IPS-NIHi11 (cell line): ENCODE data around the gene NOL8.
A peak's percentile ranks its signal among the peaks of the same experiment; 100 is the strongest.

Source experiments
- DNase-seq: peaks from one replicate; pipeline ENCODE4 v3.0.0; 2012; ENCODE audit warnings: mixed read lengths, low spot score

NOL8 gene

DNA sequence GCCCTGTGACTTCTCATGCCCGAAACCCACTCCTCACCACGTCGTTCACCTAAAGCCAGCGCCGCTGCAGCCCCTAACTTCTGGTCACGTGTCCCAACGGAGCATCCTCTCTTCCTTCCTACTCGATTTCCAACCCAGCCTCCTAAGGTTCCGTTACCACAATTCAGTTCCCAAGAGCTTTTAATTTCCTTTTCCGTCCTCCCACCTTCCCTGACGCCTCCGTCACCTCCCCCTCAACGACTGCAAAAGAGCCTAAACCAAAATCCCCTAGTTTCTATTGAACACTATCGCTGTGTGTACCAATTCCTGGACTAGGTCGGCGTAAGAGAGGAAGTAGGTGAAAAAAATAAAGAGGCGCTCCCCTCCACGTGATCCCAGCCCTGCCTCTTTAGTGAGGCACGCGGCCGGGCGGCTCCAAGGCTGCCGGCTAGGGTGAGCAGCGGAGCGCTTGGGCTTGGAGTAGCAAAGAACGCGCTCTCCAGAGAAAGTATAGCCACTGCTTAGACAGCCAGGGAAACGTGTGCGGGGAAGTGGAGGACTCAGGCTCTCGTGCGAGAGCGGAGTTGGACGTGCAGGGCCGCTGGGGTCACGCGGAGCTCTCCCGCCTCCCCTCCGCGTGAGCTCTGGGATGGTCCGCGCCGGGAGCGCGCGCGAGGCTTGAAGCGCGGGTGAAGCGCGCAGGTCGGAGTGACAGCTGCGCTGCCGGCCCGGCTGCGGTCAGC, at the start of gene NOL8, which contains the start of gene CENPP:
Gene NOL8, minus strand, starts transcription at position 82 of the 722 bp plus-strand sequence. CDS start 1,189 bp downstream, outside the sequence.
Gene CENPP, plus strand, starts transcription at position 685 of the 722 bp plus-strand sequence.
- DNase-seq, result peak; percentile 89

DNA sequence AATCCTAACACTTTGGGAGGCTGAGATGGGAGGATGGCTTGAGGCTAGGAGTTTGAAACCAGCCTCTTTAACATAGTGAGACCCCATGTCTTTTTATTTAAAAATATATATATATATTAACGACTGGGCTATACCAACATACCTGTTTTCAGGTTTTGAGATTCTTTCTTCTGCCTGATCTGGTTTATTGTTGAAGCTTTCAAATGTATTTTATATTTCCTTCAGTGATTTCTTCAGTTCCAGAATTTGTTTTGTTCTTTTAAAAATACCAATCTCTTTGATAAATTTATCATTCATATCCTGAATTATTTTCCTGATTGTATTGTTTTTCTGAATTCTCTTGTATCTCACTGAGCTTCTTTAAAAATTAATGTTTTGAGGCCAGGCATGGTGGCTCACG, 48.0 kb upstream of the NOL8 start:
- no peak for DNase-seq

DNA sequence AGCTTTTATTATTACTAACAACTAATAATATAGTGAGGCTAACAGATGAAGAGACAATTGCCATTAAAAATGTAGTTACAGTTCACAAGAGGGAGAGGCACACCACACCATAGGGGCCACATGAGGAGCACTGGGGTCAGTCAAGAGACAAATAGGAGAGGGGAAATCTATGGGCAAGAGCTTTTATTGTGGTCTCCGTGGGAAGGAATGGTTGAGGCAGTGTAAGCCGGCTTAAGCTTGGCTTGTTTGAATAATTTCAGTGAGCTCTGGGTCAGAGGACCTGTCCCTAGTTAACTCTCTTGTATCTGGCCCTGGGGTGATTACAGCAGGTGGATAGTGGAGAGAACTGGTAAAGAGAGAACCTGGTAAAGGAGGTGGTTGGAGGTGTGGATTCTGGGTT, 43.9 kb upstream of the NOL8 start:
- no peak for DNase-seq

DNA sequence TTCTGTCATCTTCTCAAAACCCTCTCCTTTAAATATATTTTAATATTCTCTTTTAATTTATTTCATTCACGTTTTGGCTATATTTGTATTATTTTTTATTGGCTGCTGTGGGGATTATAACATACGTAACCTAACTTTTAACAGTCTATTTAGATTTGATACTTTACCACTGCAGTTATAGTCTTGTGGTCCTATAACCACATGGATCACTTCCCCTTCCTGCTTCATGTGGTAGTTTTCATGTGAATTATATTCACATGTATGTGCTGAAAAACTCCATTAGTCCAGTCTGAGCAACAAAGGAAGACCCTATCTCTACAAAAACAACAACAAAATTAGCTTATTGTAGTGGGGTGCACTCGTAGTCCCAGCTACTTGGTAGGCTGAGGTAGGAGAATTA, 34.9 kb upstream of the NOL8 start:
- DNase-seq, result no peak

DNA sequence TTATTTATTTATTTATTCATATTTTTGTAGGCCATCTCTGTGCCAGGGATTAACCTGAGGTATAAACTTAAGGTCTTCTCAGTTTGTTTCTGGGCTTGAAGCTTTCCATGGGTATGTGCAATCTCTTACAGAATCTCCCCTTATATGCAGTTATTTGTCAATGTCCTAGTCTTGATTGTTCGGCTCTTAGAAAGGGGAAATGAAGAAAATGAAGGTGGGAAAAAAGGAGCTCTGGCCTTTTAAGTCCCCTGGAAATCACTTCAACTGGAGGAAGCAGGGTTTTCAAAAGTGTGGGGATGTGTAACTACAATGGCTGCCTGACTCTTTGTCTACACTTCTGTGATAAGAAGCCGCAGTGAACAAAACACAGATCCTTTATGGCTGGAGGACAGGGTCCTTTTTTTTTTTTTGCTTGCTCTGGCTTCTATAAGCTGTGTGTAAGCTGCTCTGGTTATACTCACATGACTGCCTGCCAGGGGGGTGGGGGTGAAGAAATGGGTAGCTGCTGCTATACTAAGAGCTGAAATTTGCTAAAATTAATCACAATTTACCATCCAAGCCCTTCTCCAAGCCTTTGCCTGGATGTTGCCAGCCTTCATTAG, 34.3 kb upstream of the NOL8 start:
- DNase-seq, result no peak

DNA sequence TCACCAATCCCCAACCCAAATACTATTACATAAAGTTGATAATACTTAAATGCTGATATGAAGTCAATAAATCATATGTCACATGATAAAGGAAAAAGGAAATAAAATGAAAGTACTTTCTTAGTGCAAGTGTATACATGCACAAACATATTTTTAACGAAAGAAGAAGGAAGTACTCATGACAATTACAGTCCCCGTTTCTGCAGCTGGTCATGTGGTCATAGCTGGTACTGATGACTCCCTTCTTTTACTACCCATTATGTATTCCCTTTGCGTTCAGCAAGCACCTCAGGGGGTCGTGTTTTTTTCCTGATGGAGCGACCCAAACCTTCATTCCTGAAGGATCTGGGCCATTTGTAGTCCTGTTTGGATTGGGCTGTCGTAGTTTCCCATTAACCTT, 27.9 kb upstream of the NOL8 start:
- no peak for DNase-seq

DNA sequence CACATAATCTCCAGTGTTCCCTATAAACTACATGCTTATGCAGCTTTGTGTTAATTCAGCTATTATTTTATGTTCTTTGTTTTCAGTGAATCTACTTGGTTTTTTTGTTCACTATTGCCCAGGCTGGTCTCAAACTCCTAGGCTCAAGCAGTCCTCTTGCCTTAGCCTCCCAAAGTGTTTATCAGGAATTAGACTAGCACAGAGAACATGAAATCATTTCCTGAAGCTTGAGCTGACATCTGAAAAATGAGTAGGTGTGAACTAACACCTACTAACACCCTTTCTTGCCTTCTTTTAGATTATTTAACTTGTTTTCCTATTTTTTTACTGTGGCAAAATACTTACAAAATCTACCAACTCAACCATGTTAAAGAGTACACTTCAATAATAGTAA, 25.6 kb upstream of the NOL8 start:
- DNase-seq, result no peak

DNA sequence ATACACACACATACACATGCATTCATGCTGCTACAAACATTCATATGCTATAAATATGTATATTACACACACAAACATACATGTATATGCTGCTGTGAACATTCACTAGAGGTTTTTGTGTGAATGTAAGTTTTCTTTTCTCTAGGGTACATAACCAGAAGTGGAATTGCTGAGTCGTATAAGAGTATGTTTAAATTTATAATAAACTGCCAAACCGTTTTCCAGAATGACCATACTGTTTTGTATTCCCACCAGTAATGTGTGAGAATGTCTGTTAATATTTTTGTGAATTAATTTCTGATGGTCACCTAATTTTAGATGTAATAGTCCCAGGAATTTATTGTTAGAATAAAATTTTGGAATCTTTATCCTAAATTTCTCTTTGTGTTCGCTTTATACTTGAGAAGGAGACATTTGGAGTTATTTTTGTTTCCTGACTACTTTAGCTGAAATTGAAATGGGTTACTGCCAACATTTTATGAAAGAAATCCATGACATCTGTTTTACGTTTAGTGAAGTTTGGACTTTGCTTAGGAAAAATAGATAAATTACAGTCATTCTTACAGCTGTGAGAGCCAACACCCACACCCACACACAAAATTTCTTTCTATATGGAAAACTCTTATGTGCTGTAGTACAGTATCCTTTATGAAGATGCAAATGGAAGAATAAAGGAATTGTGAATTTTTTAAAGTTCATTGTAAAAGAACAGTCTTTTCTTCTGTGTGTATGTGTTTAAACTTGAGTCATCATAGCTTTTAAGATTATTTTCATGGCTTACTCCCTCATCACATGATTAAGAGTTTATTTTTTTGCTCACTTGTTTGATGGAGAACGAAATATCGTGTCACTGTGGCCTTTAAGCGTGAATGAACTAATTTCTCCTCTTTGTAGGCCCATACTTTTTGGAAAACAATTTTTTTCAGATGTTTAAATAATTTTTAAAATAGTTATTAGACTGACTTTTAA, 24.9 kb upstream of the NOL8 start:
- no peak for DNase-seq

DNA sequence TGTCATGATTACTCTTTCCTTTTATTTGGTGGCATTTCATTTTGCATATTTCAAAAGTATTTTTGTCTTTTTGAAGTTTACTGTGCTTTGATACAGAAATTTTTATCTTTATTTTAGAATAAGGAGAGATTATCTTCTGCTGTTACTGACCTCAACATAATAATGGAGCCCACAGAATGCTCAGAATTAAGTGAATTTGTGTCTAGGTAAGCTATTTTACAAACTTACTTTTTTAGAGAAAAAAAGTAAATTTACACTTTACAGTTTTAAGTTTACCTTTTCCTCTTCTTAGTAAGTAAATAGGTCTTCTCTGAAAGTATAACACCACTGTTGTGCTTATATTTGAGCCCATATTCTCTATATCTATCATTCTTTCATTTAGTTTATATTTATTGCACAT, 20.4 kb upstream of the NOL8 start:
- no peak for DNase-seq

DNA sequence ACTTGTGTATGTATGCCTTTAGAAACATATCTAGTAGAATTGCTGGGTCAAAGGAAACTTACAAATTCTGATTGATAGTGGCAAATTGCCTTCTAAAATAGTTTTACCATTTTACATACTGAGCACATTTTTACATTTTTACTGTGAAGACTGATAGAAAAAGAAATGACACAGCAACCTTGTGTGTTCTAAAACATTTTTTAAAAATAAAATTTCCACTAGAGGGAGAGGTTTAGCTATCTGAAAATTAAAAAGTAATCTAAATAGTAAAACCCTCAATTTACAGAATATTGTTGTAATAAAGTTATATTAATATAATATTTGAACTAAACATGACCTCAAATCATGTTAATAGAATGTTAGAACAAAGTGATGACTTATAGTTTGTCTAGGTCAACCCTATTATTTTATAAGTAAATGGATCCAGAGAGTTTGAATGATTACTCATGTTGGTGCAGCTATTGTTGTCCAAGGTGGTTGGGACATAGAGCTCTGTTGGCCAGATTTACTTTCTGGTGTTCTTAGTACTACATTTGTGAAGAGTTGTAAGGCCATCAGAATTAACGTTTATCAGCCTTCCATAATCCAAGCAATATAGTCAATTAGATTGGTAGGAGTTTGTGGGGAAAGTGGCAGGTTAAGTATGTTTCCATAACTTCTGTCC, 17.8 kb upstream of the NOL8 start:
- no peak for DNase-seq

DNA sequence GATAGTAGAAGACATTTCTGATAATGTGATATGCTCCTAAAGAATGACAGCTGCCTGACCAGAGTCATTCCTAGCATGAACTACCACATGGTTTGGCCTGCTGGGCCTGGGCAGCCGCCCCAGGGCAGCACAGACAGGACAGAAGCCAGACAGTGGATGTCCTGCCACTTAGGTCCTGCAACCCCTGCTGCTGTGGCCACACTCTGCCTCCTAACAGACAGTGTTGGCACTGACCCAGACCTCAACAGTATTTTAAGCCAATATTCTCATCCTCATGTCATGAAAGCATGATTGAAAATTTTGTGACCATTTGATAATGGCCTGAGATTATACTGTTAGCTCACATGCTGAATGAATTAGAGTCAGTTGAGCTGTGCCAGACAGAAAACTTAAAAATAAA, 16.4 kb upstream of the NOL8 start:
- DNase-seq, result no peak

DNA sequence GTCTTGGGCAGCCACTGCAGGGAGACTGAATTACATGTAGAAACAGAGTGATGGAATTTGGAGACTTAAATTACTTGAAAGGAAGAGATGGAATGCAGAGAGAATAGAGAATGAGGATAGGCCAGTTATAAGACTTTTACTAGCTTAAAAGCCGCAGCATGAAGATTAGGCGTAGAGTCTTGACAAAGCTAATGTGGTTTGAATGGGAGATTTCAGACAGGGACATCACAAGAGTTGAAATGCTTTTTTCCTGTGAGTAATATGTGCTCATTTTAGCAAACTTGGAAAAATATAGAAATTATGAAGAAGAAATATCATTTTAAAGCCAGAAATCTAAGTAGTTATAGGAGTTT, 8.1 kb upstream of the NOL8 start:
- no peak for DNase-seq

DNA sequence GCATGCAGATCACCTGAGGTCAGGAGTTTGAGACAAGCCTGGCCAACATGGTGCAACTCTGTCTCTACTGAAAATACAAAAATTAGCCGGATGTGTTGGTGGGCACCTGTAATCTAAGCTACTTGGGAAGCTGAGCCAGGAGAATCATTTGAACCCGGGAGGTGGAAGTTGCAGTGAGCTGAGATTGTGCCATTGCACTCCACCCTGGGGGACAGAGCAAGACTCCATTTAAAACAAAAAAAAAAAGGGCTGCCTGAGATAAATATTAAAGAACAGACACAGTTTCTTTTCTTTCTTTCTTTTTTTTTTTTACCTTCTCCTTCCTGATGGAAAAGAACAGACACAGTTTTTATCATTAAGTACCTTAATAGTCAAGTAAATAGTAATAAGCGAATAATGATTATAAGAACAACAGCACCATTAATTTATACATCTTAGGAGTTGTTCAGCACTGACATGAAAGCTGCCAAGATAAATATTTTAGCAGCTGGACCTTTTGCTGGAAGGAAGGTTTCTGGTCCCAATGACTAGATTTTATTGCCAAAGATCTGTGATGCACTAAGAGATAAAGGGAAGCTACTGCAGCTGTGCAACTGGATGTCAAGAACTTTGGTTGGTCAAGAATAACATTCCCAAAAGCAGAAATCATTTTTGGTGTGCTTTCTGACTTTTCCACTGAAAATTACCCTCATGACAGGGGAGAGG, 7.6 kb upstream of the NOL8 start:
- DNase-seq, result no peak

DNA sequence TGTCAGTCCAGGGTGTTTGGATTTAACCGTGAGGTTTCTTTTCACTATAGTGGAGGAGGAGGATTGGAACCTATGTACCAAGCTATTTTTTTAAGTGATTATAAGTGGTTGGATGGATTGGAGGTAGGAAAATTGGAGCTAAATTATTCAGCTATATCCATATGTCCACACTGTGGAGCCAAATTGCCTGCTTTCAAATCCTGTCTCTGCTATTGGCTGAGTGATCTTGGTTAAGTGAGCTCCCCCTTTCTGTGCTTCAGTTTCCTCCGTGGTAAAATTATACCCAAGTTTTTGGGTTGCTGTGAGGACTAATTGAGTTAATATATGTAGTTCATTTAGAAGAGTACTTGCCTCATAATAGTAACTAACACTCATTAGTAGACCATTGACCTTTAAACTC, 3.1 kb upstream of the NOL8 start:
- DNase-seq, result no peak

DNA sequence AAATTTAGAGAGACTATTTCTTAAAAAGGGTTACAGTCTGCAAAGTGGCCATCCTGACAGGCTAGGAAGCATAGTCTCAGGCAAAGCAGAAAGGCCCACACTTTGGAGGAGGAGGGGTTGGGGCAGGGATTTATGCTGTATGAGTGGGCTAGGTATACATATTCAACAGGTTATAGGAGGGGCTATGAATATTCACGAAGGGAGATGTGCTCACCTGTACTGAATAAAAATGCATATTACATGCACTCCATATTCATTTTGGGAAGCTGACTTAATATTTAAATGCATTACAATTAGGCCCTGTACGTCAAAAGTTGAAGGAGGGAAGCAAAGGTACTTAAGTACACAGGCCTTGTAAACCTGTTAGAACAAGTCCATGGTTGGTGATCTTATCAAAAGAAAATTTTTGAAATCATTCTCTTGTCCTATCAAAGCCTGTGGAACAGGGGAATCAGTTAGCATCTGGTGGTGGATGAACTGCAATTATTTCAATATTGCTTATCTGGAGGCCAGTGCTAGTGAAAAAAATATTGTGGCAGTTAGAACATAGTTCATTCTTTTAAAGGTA, 2.2 kb upstream of the NOL8 start:
- DNase-seq, result no peak

DNA sequence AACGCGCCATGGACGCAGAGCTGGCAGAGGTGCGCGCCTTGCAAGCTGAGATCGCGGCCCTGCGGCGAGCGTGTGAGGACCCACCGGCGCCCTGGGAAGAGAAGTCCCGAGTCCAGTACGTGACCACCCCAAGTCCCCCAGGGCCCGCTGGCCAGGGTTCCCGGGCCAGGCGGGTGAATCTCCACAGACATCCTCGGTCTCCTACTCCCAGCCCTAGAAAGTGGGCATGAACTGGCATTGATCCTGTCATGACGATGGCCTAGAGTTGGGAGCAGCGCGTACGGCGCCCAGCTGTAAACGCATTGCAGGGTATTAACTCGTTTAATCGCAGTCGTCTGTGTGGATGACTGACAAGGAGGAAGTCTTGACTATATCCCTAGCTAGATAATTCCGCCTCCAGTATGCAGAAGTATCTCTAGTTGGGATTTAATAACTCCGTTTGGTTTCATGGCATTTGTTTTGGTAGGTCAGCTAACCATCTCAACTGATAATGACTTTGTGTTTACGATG, 896 bp upstream of the NOL8 start:
- DNase-seq, result no peak

DNA sequence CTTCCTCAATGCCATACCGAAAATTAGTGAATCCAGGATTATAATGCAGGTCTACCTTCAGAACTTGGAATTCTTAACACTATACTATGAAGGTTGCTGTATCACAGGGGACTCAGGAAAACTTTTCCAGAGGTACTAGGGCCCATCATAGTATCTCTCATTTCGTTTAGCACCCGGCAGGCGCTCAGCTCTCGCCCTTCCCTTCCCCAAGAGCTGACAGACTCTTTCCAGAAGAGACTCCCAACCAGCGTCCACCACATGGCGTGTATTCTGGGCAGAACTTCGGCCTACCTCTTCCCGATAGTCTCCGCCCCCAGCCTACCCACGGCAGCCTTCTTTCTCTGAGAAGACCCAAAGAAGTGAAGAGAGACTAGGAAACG, 271 bp downstream of the NOL8 start:
- no peak for DNase-seq

DNA sequence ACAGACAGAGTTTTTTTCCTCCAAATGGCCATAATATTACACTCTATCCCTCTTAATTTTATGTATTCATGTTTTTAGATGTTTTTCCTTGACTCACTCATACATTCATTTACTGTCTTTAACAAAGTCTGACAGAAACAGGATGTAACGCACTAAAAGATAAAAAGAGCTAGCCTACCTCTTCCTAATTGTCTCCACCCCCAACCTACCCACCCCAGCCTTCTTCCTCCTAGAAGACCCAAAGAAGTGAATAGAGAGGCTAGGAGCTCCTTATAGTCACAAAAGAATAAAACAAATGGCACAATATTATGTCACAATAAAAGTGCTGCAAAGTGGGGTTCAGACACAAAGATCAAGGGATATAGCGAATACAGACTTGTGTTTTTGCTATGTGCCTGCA, 719 bp downstream of the NOL8 start:
- no peak for DNase-seq

DNA sequence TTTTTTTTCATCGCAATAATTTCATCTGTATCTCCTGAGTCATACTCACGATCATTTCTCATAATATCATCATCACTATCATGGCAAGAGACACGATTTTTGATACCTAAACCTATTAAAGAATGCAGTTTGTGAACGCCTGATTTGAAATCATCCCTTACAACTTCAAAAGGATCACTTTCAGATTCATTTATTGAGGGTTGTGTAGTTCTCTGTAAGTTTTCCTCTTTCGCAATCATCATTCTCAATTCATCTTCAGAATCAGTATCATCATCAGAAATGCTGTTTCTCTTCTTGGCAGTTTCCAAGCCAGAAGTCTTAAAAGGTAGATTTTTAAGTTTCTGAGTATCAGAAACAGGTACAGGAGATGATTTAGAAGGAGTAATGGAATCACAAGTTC, 9.7 kb downstream of the NOL8 start:
- no peak for DNase-seq

DNA sequence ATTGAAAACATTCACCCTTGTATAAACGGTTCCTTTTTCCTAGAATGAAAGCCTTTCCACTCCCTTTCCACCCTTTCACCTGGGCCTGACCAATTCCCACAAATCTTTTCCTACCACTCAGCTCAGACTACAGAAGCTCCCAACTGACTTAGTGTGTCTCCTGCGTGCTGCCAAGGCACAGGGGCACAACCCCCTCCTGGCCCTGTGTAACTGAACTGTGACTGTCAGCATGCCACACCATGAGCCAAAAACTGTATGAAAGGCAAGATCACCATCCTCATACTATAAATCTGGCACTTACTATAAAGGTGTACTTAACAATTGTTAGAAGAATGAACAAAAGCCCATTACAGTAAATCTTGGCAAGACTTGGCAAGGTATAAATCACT, 11.5 kb downstream of the NOL8 start:
- no peak for DNase-seq

DNA sequence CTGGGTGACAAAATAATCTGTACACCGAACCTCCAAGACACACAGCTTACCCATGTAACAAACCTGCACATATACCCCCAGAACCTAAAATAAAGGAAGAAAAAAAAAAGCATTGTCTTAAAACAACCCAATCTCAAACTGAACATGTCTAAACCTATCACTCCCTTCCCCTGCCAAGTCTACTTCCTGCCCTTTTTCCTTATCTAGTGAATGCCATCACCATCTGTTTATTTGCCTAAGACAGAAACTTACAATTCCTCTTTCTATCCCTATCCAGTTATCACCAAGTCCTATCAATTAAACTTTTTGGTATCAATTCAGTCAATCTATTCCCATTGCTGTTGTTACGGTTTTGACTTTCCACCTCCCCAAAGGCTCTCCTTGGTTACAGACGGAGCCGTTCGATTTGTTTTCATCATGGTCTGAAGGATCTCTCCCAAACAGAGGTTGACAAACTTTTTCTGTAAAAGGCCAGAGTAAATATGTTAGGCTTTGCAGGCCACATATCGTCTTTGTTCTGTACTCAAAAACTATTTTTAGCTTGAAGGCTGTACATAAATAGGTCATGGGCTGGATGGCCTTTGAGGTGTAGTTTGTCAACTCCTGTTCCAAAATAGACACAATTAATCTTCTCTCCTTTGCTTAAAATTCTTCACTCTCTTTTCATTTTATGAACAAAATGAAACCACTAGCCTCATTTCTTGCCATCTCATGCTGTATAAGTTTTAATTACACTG, 12.1 kb downstream of the NOL8 start:
- no peak for DNase-seq
